ENCODE data around the gene BIRC3. TPM values are rescaled to one million over a fixed set of nuclear protein-coding genes. Genes with fewer than 3 reads are reported as not detected.
"Not testable (repeated sequence)": the region's sequence is repeated elsewhere in the genome, so short reads cannot be mapped to it uniquely, and the experiment has no call there.

Gene BIRC3
- total RNA-seq, 1 donor from 2014 or later: 20.2 TPM

GRCh38 chr11:102295045-102295444, 22.2 kb upstream of the BIRC3 start:
- no peak for DNase-seq (ENCODE audit: low spot score)

- not testable (repeated sequence) for DNase-seq (ENCODE audit: low spot score)
Observed at GRCh38 chr11:102296757-102297156, 20.5 kb upstream of the BIRC3 start.

DNA sequence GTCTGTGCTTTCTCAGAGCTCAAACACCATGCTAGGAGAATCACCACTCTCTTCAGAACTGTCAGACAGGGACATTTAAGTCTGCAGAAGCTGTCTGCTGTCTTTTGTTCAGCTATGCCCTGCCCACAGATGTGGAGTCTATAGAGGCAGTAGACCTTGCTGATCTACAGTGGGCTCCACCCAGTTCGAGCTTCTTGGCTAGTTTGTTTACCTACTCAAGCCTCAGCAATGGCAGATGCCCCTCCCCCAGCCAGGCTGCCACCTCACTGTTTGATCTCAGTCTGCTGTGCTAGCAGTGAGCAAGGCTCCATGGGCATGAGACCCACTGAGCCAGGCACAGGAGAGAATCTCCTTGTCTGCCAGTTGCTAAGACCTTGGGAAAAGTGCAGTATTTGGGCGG, 16.4 kb upstream of the BIRC3 start:
- not testable (repeated sequence) for DNase-seq (ENCODE audit: low spot score)

GRCh38 chr11:102302241-102302640, 15.0 kb upstream of the BIRC3 start:
- DNase-seq (ENCODE audit: low spot score): no peak

DNA sequence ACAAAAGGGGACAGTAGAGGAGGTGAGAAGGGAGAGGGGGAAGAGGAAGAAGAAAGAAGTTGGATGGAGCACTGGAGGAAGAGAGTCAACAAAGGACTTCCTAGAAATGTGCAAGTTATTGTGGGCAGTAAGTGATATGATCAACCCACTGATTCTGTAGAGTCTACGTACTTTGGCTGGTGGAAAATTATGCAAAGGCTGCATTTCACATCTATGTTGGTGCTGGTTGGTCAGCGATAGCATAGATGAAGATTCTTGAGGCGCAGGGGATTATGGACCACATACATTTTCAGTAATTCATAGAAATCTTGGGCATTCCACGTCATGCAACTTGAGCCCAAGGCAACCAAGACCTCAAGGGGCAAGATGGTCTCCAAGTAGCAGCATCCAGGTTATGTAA, 12.6 kb upstream of the BIRC3 start:
- DNase-seq (ENCODE audit: low spot score): no peak

DNA sequence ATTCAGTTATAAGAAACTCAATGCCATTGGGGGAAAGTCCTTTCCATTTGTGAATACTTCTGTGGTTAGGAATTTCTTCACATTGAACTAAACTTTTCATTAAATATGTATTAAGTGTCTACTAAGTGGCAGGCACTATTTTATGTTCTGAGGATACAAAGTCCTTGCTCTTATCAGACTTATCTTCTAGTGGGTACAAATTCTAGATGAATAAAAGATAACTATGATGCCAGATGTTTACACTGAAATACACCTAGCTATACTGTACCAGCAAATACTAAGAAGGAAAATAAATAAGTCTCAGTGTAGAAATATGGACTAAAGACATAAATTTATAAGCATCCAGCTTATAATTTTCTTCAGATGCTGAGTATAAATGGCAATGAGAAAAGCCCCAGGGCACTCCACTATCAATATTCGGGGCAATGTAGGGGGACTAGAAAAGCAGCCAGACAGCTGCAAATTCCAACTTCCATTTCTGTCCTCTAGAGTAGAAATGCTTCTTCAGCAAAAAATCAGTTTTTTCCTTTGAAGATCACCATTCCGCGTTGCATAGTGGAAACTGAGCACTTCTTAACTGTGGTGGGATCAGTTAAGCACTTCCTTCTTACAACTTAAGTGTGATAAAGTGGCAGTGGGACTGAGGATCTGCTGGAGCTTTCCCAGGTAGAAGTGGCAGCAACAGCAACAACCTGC, 11.8 kb upstream of the BIRC3 start:
- no peak for DNase-seq (ENCODE audit: low spot score)

DNA sequence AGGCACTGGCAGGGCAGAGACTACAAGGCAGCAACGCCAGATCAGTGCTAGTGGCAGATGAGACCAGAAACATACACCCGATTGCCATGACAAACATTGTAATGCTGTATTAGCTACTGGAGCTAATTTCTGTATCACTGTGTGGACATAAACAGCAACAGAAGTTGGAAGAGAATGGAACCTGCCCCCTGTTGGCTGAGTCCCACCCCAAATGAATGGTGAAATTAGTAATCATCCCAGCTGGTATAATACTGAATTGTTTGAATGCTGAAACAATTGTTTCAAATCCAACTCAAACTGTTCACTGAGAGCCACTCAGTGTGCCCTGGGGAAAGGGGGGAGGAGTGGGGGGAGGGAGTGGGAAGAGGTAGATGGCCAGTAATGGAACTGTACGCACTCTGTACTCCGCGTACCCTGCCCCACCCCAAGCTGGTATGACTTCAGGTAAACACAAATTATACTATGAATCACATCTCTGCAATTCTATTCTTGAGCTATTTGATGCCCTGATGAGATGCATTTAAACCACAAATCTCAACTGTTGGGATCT, 11.2 kb upstream of the BIRC3 start:
- DNase-seq (ENCODE audit: low spot score): peak; percentile 85

GRCh38 chr11:102306817-102307726, 10.2 kb upstream of the BIRC3 start:
- no peak for DNase-seq (ENCODE audit: low spot score)

- DNase-seq (ENCODE audit: low spot score): no peak
Observed at GRCh38 chr11:102307727-102308038, 9.6 kb upstream of the BIRC3 start.

- no peak for DNase-seq (ENCODE audit: low spot score)
Observed at GRCh38 chr11:102309621-102310541, 7.4 kb upstream of the BIRC3 start.

DNA sequence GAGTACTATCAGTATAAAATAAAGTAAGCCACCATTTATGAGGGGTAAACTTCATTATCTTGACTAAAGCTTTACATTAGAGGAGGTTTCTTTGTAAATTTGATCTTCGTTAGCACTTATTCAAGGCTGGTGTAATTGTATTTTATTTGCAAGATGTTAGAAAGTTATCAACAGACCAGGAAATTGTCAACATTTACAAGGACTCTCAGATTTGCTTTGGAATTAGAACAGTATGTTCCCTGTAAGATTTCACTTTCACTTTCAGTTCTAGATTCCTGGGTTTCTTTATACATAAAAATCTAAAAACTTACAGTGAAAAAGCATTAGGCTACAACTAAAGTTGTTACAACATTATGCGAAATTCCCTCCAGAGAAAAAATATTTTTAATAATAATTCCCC, 4.6 kb upstream of the BIRC3 start:
- no peak for DNase-seq (ENCODE audit: low spot score)

DNA sequence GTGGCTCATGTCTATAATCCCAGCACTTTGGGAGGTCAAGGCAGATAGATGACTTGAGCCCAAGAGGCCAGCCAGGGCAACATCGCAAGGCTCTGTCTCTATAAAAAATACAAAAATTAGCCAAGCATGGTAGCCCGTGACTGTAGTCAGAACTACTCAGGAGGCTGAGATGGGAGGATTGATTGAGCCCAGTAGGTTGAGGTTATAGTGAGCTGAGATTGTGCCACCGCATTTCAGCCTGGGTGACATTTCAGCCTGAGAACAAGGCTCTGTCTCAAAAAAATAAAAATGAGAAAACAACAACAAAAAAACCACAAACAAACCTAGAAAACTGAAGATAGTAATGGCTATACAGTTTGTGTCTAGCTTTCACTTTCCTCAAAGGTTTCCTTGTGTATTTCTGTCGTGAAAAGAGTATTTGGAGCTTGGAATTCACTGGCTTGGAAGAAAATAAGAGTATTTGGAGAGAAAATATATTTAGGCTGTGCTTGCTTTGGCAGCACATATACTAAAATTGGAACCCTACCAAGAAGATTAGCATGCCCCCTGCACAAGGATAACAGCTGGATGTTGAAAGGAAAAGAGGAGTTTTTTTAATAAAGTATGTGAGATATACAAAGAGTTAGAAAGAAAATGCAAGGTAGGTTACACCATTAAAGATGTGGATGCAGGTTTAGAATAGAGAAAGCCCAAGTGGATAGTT, 3.9 kb upstream of the BIRC3 start:
- no peak for DNase-seq (ENCODE audit: low spot score)

DNA sequence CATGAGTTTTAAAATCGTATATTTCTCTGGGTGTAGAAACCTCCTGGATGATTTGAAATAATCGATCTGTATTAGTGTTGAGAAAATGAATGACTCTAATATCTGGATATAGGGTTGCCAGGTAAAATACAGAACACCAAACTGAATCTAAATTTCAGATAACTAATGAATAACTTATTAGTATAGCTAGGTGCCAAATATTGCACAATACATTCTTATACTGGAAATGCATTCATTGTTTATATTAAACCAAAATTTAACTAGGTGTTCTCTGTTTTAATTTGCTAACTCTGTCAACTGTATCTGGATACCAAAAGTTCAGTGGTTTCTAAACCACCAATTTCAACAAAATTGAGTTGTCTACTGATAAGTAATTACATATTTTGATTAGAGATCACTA, 2.5 kb upstream of the BIRC3 start:
- DNase-seq (ENCODE audit: low spot score): no peak

DNA sequence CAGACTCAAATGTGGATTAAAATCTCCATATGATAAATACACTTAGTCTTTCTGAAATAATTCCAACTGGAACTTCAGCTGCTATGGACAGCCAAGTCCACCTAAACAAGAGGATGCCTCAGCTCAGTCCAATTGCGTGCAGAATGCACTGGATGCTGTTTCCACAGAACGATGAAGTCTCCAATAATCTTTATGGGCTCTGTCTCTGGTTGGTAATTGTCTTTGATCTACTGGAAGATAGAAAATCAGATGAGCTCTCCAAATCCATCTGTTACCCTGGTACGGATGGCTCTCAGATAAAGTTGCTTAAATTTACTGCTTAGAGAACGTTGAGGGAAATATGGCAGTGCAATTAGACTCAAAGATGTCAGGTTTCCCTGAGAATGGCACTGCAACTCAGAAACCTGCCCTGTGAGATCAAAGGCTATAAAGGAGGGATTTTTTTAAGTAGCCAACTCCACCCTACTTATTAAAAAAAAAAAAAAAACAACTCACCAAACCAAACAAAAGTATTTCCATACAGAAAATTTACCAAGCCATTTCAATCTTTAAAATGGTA, 859 bp upstream of the BIRC3 start:
- DNase-seq (ENCODE audit: low spot score): no peak

DNA sequence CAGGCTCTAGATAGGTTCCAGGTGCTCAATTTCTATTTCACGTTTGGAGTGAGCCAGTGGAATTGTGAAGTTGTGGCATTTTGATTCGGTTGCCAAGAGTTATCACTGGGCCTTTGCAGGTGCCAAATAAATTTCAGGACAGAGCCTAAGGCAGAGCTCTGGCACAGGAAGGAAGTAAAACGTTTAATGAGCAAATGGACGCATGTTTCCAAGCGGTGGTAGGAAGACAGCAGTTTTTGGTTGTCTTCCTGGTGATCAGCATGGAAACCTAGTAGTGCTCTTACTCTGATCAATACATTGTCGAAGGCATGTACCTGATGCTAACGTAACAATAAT, 452 bp downstream of the BIRC3 start:
- no peak for DNase-seq (ENCODE audit: low spot score)

GRCh38 chr11:102318469-102318868, 1.2 kb downstream of the BIRC3 start:
- no peak for DNase-seq (ENCODE audit: low spot score)

- no peak for DNase-seq (ENCODE audit: low spot score)
Observed at GRCh38 chr11:102319544-102319943, 2.3 kb downstream of the BIRC3 start.

DNA sequence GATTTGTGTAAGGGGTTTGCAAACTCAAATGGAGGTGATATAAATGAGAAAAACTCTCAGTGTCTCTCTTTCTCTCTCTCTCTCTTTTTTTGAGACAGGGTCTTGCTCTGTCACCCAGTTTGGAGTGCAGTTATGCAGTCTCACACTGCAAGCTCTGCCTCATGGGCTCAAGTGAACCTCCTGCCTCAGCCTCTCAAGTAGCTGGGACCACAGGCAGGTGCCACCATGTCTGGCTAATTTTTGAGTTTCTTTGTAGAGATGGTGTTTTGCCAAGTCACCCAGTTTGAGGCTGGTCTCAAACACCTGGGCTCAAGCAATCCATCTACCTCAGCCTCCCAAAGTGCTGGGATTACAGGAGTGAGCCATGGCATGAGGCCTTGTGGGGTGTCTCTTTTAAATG, 2.9 kb downstream of the BIRC3 start:
- DNase-seq (ENCODE audit: low spot score): no peak

DNA sequence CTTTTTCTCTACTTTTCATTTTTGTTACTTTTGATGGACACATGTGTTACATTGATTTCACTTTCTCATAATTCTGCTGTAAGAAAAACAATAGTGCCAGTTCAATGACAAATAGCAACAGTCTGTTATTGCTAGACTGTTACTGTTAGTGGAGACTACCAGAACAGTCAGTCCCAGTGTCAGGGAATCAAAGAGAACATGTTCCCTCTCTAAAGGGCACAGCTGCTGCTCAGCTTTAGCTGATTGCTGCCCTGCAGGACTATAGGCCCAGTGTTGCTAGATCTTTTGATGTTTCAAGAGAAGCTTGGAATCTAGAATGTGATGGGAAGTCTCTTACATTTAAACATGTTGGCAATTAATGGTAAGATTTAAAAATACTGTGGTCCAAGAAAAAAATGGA, 3.4 kb downstream of the BIRC3 start:
- no peak for DNase-seq (ENCODE audit: low spot score)

- no peak for DNase-seq (ENCODE audit: low spot score)
Observed at GRCh38 chr11:102322560-102322959, 5.3 kb downstream of the BIRC3 start.
